Measurements from ENCODE around the gene COL27A1.

GRCh38 chr9:114307899-114308267 lies 152.5 kb downstream of the COL27A1 start:
- TF ChIP-seq CTCF (IDR thresholded peaks at IDR 0.05; ENCODE audit: low read depth, low read length) (no peak), POLR2A (IDR thresholded peaks at IDR 0.05; ENCODE audit: extremely low read depth, insufficient read length) (no peak)

Measured in NB4 (cell line).